Osteoblast (primary cell): ENCODE measurements around the gene BTBD17. TPM values are rescaled to one million over a fixed set of nuclear protein-coding genes. Genes with fewer than 3 reads are reported as not detected.

Source experiments
- DNase-seq: peaks from one replicate; pipeline ENCODE4 v3.0.0; 2011; ENCODE audit warnings: low spot score, mixed read lengths; ENCODE audit not compliant: insufficient read length; ENCODE audit errors: missing footprints
- H2AFZ ChIP-seq: 2 replicates; pipeline ENCODE4 v1.6.0; 2011; ENCODE audit warnings: mild to moderate bottlenecking, low read length
- H3K27ac ChIP-seq: 2 replicates; pipeline ENCODE4 v1.5.1; 2011; ENCODE audit warnings: mild to moderate bottlenecking, low read depth, low read length, moderate library complexity
- H3K27me3 ChIP-seq: 2 replicates; pipeline ENCODE4 v1.6.0; 2012; ENCODE audit warnings: mild to moderate bottlenecking, control low read depth, inconsistent platforms, low read length, moderate library complexity; ENCODE audit not compliant: insufficient read depth
- H3K36me3 ChIP-seq: 2 replicates; pipeline ENCODE4 v1.5.1; 2011; ENCODE audit warnings: mild to moderate bottlenecking, low read length, control low read depth, moderate library complexity; ENCODE audit not compliant: insufficient read depth
- H3K4me1 ChIP-seq: 2 replicates; pipeline ENCODE4 v1.5.1; 2011; ENCODE audit warnings: mild to moderate bottlenecking, low read length, control low read depth, moderate library complexity; ENCODE audit not compliant: insufficient read depth
- H3K4me2 ChIP-seq: 2 replicates; pipeline ENCODE4 v1.6.0; 2011; ENCODE audit warnings: mild to moderate bottlenecking, low read length; ENCODE audit not compliant: insufficient read depth
- H3K4me3 ChIP-seq: fragments of 200-600 bp; sonication (generic); 3 replicates; pipeline ENCODE4 v1.5.1; 2012; ENCODE audit warnings: mild to moderate bottlenecking, low read length, inconsistent platforms; ENCODE audit not compliant: insufficient read depth
- H3K79me2 ChIP-seq: 2 replicates; pipeline ENCODE4 v1.6.0; 2012; ENCODE audit warnings: mild to moderate bottlenecking, low read length, control low read depth, inconsistent platforms; ENCODE audit not compliant: insufficient read depth
- H3K9me3 ChIP-seq: 2 replicates; pipeline ENCODE4 v1.5.1; 2011; ENCODE audit warnings: low read depth, low read length, control low read depth
- H4K20me1 ChIP-seq: 2 replicates; pipeline ENCODE4 v1.6.0; 2012; ENCODE audit warnings: mild to moderate bottlenecking, low read length, control low read depth; ENCODE audit not compliant: insufficient read depth
- CTCF ChIP-seq: IDR thresholded peaks from 2 replicates; pipeline ENCODE4 v1.5.1; 2011; ENCODE audit warnings: mild to moderate bottlenecking, low read depth, low read length, moderate library complexity; ENCODE audit errors: extremely low read depth
- total RNA-seq: library from RNA; depleted of rRNA; stranded (reverse); fragments of >200 nt; gene quantifications from 2 replicates; pipeline ENCODE4 v1.2.3, GENCODE V29; 2012

BTBD17 gene
- total RNA-seq, 1 donor: not detected

- DNase-seq: no peak
- H3K27ac ChIP-seq: no peak overlapping the region
- no peaks in the 10 kb centered on the region for H3K36me3 ChIP-seq
- no peak overlapping the region for H3K4me2 ChIP-seq
- H3K4me1 ChIP-seq: no peaks in the 10 kb centered on the region
- no peak overlapping the region for H3K4me3 ChIP-seq
- no peak for TF ChIP-seq CTCF
- H3K79me2 ChIP-seq: no peaks in the 10 kb centered on the region
- no peaks in the 10 kb centered on the region for H3K9me3 ChIP-seq
- H2AFZ ChIP-seq: no peak overlapping the region
- no peaks in the 10 kb centered on the region for H4K20me1 ChIP-seq
- peaks cover 2% of the 10 kb centered on the region for H3K27me3 ChIP-seq
Measured at GRCh38 chr17:74332017-74332650, 29.5 kb downstream of the BTBD17 start.

- Histone ChIP-seq H3K4me2 (no peak overlapping the region), H3K27me3 (peaks cover 8% of the 10 kb centered on the region), H3K9me3 (no peaks in the 10 kb centered on the region), H4K20me1 (no peaks in the 10 kb centered on the region), H3K79me2 (no peaks in the 10 kb centered on the region), H3K36me3 (no peaks in the 10 kb centered on the region), H2AFZ (no peak overlapping the region), H3K27ac (no peak overlapping the region), H3K4me1 (no peaks in the 10 kb centered on the region), H3K4me3 (no peak overlapping the region)
- TF ChIP-seq CTCF: no peak
- no peak for DNase-seq
Measured at GRCh38 chr17:74330446-74330845, 31.2 kb downstream of the BTBD17 start.

GRCh38 chr17:74329378-74329777 lies 32.3 kb downstream of the BTBD17 start:
- TF ChIP-seq CTCF: no peak
- no peak overlapping the region for H3K4me3 ChIP-seq
- no peaks in the 10 kb centered on the region for H4K20me1 ChIP-seq
- no peak overlapping the region for H2AFZ ChIP-seq
- no peaks in the 10 kb centered on the region for H3K4me1 ChIP-seq
- H3K4me2 ChIP-seq: no peak overlapping the region
- no peaks in the 10 kb centered on the region for H3K9me3 ChIP-seq
- no peak for DNase-seq
- peaks cover 13% of the 10 kb centered on the region for H3K27me3 ChIP-seq
- no peak overlapping the region for H3K27ac ChIP-seq
- H3K79me2 ChIP-seq: no peaks in the 10 kb centered on the region
- no peaks in the 10 kb centered on the region for H3K36me3 ChIP-seq

GRCh38 chr17:74328487-74328886 lies 33.2 kb downstream of the BTBD17 start:
- no peak for TF ChIP-seq CTCF
- H4K20me1 ChIP-seq: no peaks in the 10 kb centered on the region
- no peaks in the 10 kb centered on the region for H3K79me2 ChIP-seq
- no peak overlapping the region for H2AFZ ChIP-seq
- no peak for DNase-seq
- H3K9me3 ChIP-seq: no peaks in the 10 kb centered on the region
- H3K36me3 ChIP-seq: no peaks in the 10 kb centered on the region
- peaks cover 13% of the 10 kb centered on the region for H3K27me3 ChIP-seq
- H3K4me3 ChIP-seq: no peak overlapping the region
- no peak overlapping the region for H3K4me2 ChIP-seq
- no peak overlapping the region for H3K27ac ChIP-seq
- H3K4me1 ChIP-seq: no peaks in the 10 kb centered on the region
